GM12891 (cell line): ENCODE data around the gene PPP1R7.

Experiments used
- POLR2A ChIP-seq: IDR thresholded peaks from 2 replicates; pipeline ENCODE4 v1.6.1; 2011; ENCODE audit warnings: low read depth, low read length, control low read depth
- POLR2AphosphoS5 ChIP-seq: IDR thresholded peaks from 2 replicates; pipeline ENCODE4 v1.6.1; 2011; ENCODE audit warnings: low read depth, low read length, control low read depth
- SPI1 ChIP-seq: IDR thresholded peaks from 2 replicates; pipeline ENCODE4 v1.6.1; 2011; ENCODE audit warnings: low read depth, low read length, control low read depth

GRCh38 chr2:241197947-241198346, 47.7 kb downstream of the PPP1R7 start:
- TF ChIP-seq POLR2AphosphoS5 (no peak), POLR2A (no peak), SPI1 (no peak)
